ENCODE measurements around the gene HASPIN. TPM values are rescaled to one million over a fixed set of nuclear protein-coding genes. Genes with fewer than 3 reads are reported as not detected.

The HASPIN gene
- total RNA-seq, 1 donor from 2014 or later, result 8.5 TPM

DNA sequence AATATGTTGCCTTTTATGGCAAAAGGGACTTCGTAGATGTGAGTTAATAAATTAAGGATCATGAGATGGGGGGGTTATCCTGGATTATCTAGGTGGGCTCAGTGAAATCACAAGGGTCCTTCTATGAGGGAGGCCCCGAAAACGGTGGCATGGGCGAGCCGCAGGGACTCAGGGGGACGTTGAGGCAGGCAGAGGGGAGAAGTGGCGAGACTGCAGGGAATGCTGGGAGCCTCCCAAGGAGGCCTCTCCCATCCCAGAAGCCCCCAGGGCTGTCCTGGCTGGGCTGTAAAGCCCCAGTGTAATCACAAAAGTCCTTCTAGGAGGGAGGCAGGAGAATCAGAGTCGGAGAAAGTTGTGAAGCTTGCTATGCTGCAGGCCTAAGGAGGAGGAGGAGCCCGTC, 42.3 kb downstream of the HASPIN start:
- no peak overlapping the region for H3K27ac Mint-ChIP-seq

DNA sequence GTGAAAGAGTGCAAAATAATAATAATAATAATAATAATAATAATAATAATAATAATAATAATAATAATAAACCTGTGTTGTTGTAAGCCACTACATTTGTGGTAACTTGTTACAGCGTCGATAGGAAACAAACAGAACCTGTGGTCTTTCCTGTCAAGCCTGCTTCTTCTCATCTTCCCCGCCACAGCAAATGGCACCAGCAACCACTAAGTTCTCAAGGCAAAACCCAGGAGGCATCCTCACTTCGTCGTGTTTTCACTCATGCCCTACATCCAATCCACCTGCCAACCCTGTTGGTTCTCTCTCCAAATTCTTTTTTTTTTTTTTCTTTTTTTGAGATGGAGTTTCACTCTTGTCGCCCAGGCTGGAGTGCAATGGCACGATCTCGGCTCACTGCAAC, 43.1 kb downstream of the HASPIN start:
- no peak for DNase-seq (ENCODE audit: low spot score, unreplicated experiment)
- H3K4me1 Mint-ChIP-seq (ENCODE audit: low read depth), result peaks cover under 1% of the 10 kb centered on the region
- peaks cover 4% of the 10 kb centered on the region for H3K27me3 Mint-ChIP-seq
- no peaks in the 10 kb centered on the region for H3K9me3 Mint-ChIP-seq (ENCODE audit: low read depth)
- H3K27ac Mint-ChIP-seq, result no peak overlapping the region
- H3K4me3 Mint-ChIP-seq (ENCODE audit: low read depth), result no peak overlapping the region
- H3K36me3 Mint-ChIP-seq (ENCODE audit: insufficient read depth), result no peaks in the 10 kb centered on the region
- no peak for TF ChIP-seq CTCF (IDR thresholded peaks at IDR 0.05; ENCODE audit: unreplicated experiment)

More for the DNA sequence above, 42.3 kb downstream of the HASPIN start:
- Mint-ChIP-seq H3K4me3 (ENCODE audit: low read depth) (no peak overlapping the region), H3K36me3 (ENCODE audit: insufficient read depth) (no peaks in the 10 kb centered on the region), H3K4me1 (ENCODE audit: low read depth) (no peaks in the 10 kb centered on the region), H3K9me3 (ENCODE audit: low read depth) (no peaks in the 10 kb centered on the region), H3K27me3 (peaks cover 3% of the 10 kb centered on the region)
- no peak for DNase-seq (ENCODE audit: low spot score, unreplicated experiment)
- TF ChIP-seq CTCF (IDR thresholded peaks at IDR 0.05; ENCODE audit: unreplicated experiment), result no peak

DNA sequence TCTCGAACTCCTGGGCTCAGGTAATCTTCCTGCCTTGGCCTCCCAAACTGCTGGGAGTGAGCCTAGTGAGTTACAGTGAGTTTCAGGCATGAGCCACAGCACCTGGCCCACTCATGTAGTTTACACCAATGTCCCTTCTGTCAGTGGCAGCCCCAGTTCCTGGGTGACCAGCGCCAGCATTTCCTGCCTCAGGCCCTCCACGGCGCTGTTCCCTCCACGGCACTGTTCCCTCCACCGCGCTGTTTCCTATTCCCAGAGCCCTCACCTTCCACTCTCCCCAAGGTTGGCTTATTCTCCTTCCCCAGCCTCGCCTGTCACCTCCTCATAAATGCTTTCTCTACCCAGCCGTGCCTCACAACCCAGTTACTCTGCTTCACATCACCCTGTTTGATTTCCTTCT, 44.6 kb downstream of the HASPIN start:
- no peak overlapping the region for H3K4me3 Mint-ChIP-seq (ENCODE audit: low read depth)
- H3K27ac Mint-ChIP-seq, result no peak overlapping the region

DNA sequence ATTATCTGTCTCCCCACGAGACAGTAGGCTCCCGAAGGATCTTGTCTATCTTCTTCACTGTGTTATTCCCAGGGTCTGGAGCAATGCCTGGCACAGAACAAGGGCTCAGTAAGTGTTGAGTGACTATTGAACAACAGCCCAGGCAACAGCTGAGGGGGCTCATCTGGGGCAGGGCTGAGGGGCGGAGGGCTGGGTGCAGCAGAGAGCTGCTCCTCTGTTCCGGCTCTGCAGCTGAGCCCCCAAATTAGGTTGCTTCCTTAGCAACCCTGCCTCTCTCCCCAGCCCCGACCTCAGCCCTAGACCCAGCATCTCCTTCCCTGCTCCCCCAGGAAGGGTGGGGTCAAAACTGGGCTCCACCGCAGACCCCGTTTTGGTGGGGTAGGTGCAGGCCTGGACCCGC, 45.1 kb downstream of the HASPIN start:
- peaks cover 4% of the 10 kb centered on the region for H3K4me1 Mint-ChIP-seq (ENCODE audit: low read depth)
- H3K4me3 Mint-ChIP-seq (ENCODE audit: low read depth), result no peak overlapping the region
- no peak for TF ChIP-seq CTCF (IDR thresholded peaks at IDR 0.05; ENCODE audit: unreplicated experiment)
- H3K36me3 Mint-ChIP-seq (ENCODE audit: insufficient read depth), result no peaks in the 10 kb centered on the region
- DNase-seq (ENCODE audit: low spot score, unreplicated experiment), result no peak
- no peak overlapping the region for H3K27ac Mint-ChIP-seq
- H3K9me3 Mint-ChIP-seq (ENCODE audit: low read depth), result no peaks in the 10 kb centered on the region
- H3K27me3 Mint-ChIP-seq, result peaks cover 11% of the 10 kb centered on the region

More for the DNA sequence above, 44.6 kb downstream of the HASPIN start:
- Mint-ChIP-seq H3K27me3 (peaks cover 11% of the 10 kb centered on the region), H3K9me3 (ENCODE audit: low read depth) (no peaks in the 10 kb centered on the region), H3K4me1 (ENCODE audit: low read depth) (peaks cover 4% of the 10 kb centered on the region), H3K36me3 (ENCODE audit: insufficient read depth) (no peaks in the 10 kb centered on the region)
- no peak for TF ChIP-seq CTCF (IDR thresholded peaks at IDR 0.05; ENCODE audit: unreplicated experiment)
- no peak for DNase-seq (ENCODE audit: low spot score, unreplicated experiment)

DNA sequence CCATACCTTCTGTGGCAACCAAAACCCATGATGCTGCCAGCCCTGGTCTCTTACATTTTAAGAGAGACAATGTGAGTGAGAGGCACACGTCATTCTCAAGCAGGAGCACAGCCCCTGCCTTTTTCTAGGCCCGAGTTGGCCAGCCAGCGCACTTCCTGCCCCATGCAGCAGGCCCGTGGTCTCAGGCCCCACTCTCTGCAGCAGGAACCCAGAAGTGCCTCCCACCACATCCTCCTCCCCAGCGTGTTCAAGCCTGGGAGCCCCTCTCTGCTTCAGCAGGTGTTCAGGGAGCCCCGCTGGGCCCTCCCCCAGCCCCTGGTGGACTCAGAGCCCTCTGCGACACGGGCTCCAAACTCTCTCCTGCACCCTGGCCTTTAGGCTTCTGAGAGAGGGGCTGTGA, 46.8 kb downstream of the HASPIN start:
- Mint-ChIP-seq H3K9me3 (ENCODE audit: low read depth) (no peaks in the 10 kb centered on the region), H3K4me3 (ENCODE audit: low read depth) (no peak overlapping the region), H3K36me3 (ENCODE audit: insufficient read depth) (no peaks in the 10 kb centered on the region), H3K4me1 (ENCODE audit: low read depth) (peaks cover 4% of the 10 kb centered on the region), H3K27me3 (peaks cover 11% of the 10 kb centered on the region), H3K27ac (no peak overlapping the region)
- no peak for DNase-seq (ENCODE audit: low spot score, unreplicated experiment)
- no peak for TF ChIP-seq CTCF (IDR thresholded peaks at IDR 0.05; ENCODE audit: unreplicated experiment)
